GM21526 (cell line): Measurements from ENCODE around the gene FAM184B.
"Not testable (repeated sequence)": the region's sequence is repeated elsewhere in the genome, so short reads cannot be mapped to it uniquely, and the experiment has no call there.

ENCODE experiments used
- ATAC-seq: cut with Tn5 transposase; IDR thresholded peaks from one replicate; pipeline ENCODE4 v1.9.1; 2021; ENCODE audit warnings: moderate library complexity; ENCODE audit not compliant: unreplicated experiment, low FRiP score

FAM184B gene

GRCh38 chr4:17721496-17722355 lies 59.7 kb downstream of the FAM184B start:
- no peak for ATAC-seq

GRCh38 chr4:17719106-17719505 lies 62.3 kb downstream of the FAM184B start:
- ATAC-seq, result no peak

- no peak for ATAC-seq
Measured at GRCh38 chr4:17718471-17718870, 63.0 kb downstream of the FAM184B start.

GRCh38 chr4:17717301-17717700 lies 64.1 kb downstream of the FAM184B start:
- ATAC-seq, result no peak

- ATAC-seq, result no peak
Measured at GRCh38 chr4:17715511-17715910, 65.9 kb downstream of the FAM184B start.

- no peak for ATAC-seq
Measured at GRCh38 chr4:17713779-17714178, 67.6 kb downstream of the FAM184B start.

GRCh38 chr4:17712166-17712565 lies 69.3 kb downstream of the FAM184B start:
- no peak for ATAC-seq

GRCh38 chr4:17711206-17711605 lies 70.2 kb downstream of the FAM184B start:
- ATAC-seq, result not testable (repeated sequence)

GRCh38 chr4:17709763-17710068 lies 71.7 kb downstream of the FAM184B start:
- ATAC-seq, result no peak

GRCh38 chr4:17708992-17709762 lies 72.2 kb downstream of the FAM184B start:
- no peak for ATAC-seq

GRCh38 chr4:17707671-17708070 lies 73.8 kb downstream of the FAM184B start:
- no peak for ATAC-seq

- ATAC-seq, result no peak
Measured at GRCh38 chr4:17705107-17705506, 76.3 kb downstream of the FAM184B start.

GRCh38 chr4:17704020-17704650 lies 77.3 kb downstream of the FAM184B start:
- ATAC-seq, result no peak

GRCh38 chr4:17702641-17703040 lies 78.8 kb downstream of the FAM184B start:
- ATAC-seq, result no peak

- ATAC-seq, result no peak
Measured at GRCh38 chr4:17701882-17702281, 79.5 kb downstream of the FAM184B start.

GRCh38 chr4:17701138-17701839 lies 80.1 kb downstream of the FAM184B start:
- no peak for ATAC-seq

GRCh38 chr4:17699380-17699779 lies 82.0 kb downstream of the FAM184B start:
- no peak for ATAC-seq

GRCh38 chr4:17698116-17698515 lies 83.3 kb downstream of the FAM184B start:
- no peak for ATAC-seq

GRCh38 chr4:17695341-17695740 lies 86.1 kb downstream of the FAM184B start:
- no peak for ATAC-seq

GRCh38 chr4:17694552-17694951 lies 86.9 kb downstream of the FAM184B start:
- ATAC-seq, result no peak

GRCh38 chr4:17690898-17691297 lies 90.5 kb downstream of the FAM184B start:
- no peak for ATAC-seq
